ENCODE results near the gene ELAVL2. TPM values are rescaled to one million over a fixed set of nuclear protein-coding genes. Genes with fewer than 3 reads are reported as not detected.

ELAVL2 gene
- total and polyA plus RNA-seq, 2 of the 4 experiments (the other 2 are of a cell fraction) = 0.36 TPM; not detected in 1

GRCh38 chr9:23751633-23752032 lies 74.4 kb downstream of the ELAVL2 start:
- dilution Hi-C loops (cut with HindIII; ENCODE audit: low sequenced_read_pairs, unreplicated experiment) (no loop called here), intact Hi-C loops (cut with micrococcal nuclease) (no loop called here), in situ Hi-C loops (cut with MboI; ENCODE audit: low sequenced_read_pairs) (no loop called here)
- Histone ChIP-seq H2AFZ (replicated peaks; ENCODE audit: low read length, poor library complexity) (no peak overlapping the region), H4K20me1 (ENCODE audit: insufficient read depth, low read length) (no peaks in the 10 kb centered on the region), H3K4me1 (ENCODE audit: control insufficient read depth, insufficient read depth, low read length) (no peaks in the 10 kb centered on the region), H3K18ac (ENCODE audit: low read depth, low read length) (no peak overlapping the region), H2BK15ac (ENCODE audit: low read depth, low read length) (no peak overlapping the region), H3K23ac (ENCODE audit: low read depth, low read length) (no peak overlapping the region), H3K4me2 (ENCODE audit: low read depth, low read length) (no peak overlapping the region), H3K4me3 (ENCODE audit: insufficient read depth, low read depth, low read length) (no peak overlapping the region), H2BK20ac (ENCODE audit: low read depth, low read length) (no peak overlapping the region), H2AK5ac (ENCODE audit: low read depth, low read length) (no peak overlapping the region), H4K5ac (ENCODE audit: low read depth, low read length) (no peak overlapping the region), H3K14ac (replicated peaks; ENCODE audit: low read depth, low read length) (no peak overlapping the region), H3K4ac (ENCODE audit: low read depth, low read length) (no peak overlapping the region), H4K91ac (ENCODE audit: insufficient read depth, low read depth, low read length) (no peak overlapping the region), H3K79me1 (ENCODE audit: low read depth in 1 of 2, low read length in 2 of 2) (no peaks in the 10 kb centered on the region), H3K9me3 (ENCODE audit: control insufficient read depth, insufficient read depth, low read length) (peaks cover 6% of the 10 kb centered on the region; the same call in 1 of the 2 replicates), H2BK5ac (ENCODE audit: low read depth, low read length, poor library complexity, severe bottlenecking) (no peak overlapping the region), H2BK120ac (ENCODE audit: low read depth, low read length) (no peak overlapping the region), H3K36me3 (ENCODE audit: control insufficient read depth, insufficient read depth, low read length) (no peaks in the 10 kb centered on the region), H4K8ac (ENCODE audit: low read depth in 2 of 2, low read length in 2 of 2) (no peak overlapping the region), H2AK9ac (replicated peaks; ENCODE audit: low read depth, low read length, poor library complexity) (no peak overlapping the region), H3K9me1 (ENCODE audit: insufficient read depth, low read length) (no peaks in the 10 kb centered on the region), H3K27ac (ENCODE audit: insufficient read depth, low read length) (no peak overlapping the region), H3K9ac (ENCODE audit: low read depth, low read length) (no peak overlapping the region), H3K27me3 (ENCODE audit: control insufficient read depth, insufficient read depth, low read length) (no peaks in the 10 kb centered on the region), H3K56ac (ENCODE audit: extremely low read depth, insufficient read depth, low read length) (no peak overlapping the region)
- POLR2A ChIA-PET (ENCODE audit: unreplicated experiment) = no interaction called here
- WGBS, 2 experiments (ENCODE audit: extremely low coverage in 2 of 2, insufficient read length in 1 of 2) = no CpG with 5 or more reads among the region's 4 CpGs
- CTCF ChIA-PET = no interaction called here
- TF ChIP-seq RCOR1 (IDR thresholded peaks at IDR 0.05; ENCODE audit: insufficient replicate concordance, low read length) (no peak), CHD1 (IDR thresholded peaks at IDR 0.05; ENCODE audit: low read depth, low read length) (no peak), RAD21 (IDR thresholded peaks at IDR 0.05; ENCODE audit: low read length) (no peak)
- BruUV-seq (replicated peaks) = no TSS peak
- DNase-seq (no peak), ATAC-seq (ENCODE audit: low read depth) (no peak)
